K562 (cell line): ENCODE results near the gene SHANK2. TPM values are rescaled to one million over a fixed set of nuclear protein-coding genes. Genes with fewer than 3 reads are reported as not detected.

Experiments used
- ATAC-seq: fragments of 200-7000 bp; cut with Tn5 transposase; 3 replicates; pipeline ENCODE4 v1.9.1; 2020; ENCODE audit warnings: moderate library complexity
- BruUV-seq: library from RNA; stranded (reverse); fragments of 400-500 nt; replicated peaks from 2 replicates; lab custom pipeline; 2021; lab: Mats Ljungman, UMichigan
- CTCF ChIA-PET: fragments of 300-600 bp; formaldehyde crosslinking; extraction: SDS; loops from one replicate; lab custom pipeline; 2021; ENCODE audit warnings: low intra/inter-chr PET ratio; lab: Yijun Ruan, JAX
- POLR2A ChIA-PET: fragments of 300-600, 350-650 bp; sonication (Branson Sonifier 250); formaldehyde crosslinking; extraction: SDS; loops from one replicate; lab custom pipeline; 2021; ENCODE audit warnings: antibody characterized with exemption, inconsistent platforms; lab: Yijun Ruan, JAX
- DNase-seq, 4 experiments: peaks; one replicate each; pipeline versions ENCODE4 v3.0.0 to v3.0.0-alpha.2; 2011 to 2018; ENCODE audit warnings: low spot score in 3 of 4, mixed read lengths in 3 of 4; ENCODE audit errors: extremely low read depth in 1 of 4
- FAIRE-seq: peaks from 2 replicates; lab custom pipeline; 2011; peaks lifted over from hg19 to GRCh38; lab: Jason Lieb, UNC
- H2AFZ ChIP-seq: 2 replicates; pipeline ENCODE4 v1.6.0; 2011; ENCODE audit warnings: low read depth, low read length, control low read depth, inconsistent platforms
- H3K27ac ChIP-seq: fragments of 200-600 bp; 3 replicates; pipeline ENCODE4 v1.8.0; 2011; ENCODE audit warnings: low read depth, mild to moderate bottlenecking, control low read depth, inconsistent platforms, low read length, moderate library complexity, mixed read lengths; ENCODE audit errors: extremely low read depth
- H3K27me3 ChIP-seq, 2 experiments: fragments of 300-600 bp in 1 of 2; 2 replicates in 1 of 2; 3 replicates in 1 of 2; pipeline versions ENCODE4 v1.6.0 to v1.8.0; 2011; ENCODE audit warnings: inconsistent platforms in 2 of 2, low read length in 2 of 2, mild to moderate bottlenecking in 1 of 2, mixed read lengths in 1 of 2, moderate library complexity in 1 of 2; ENCODE audit not compliant: control insufficient read depth in 2 of 2, insufficient read depth in 2 of 2
- H3K36me3 ChIP-seq: fragments of 300-600 bp; 3 replicates; pipeline ENCODE4 v1.8.0; 2011; ENCODE audit warnings: mild to moderate bottlenecking, low read length, inconsistent platforms; ENCODE audit not compliant: control insufficient read depth, insufficient read depth
- H3K4me1 ChIP-seq, 2 experiments: fragments of 200-600 bp in 1 of 2; replicated peaks in 1 of 2; 2 replicates in 1 of 2; 3 replicates in 1 of 2; pipeline versions ENCODE4 v1.5.1 to v1.8.0; 2011; ENCODE audit warnings: inconsistent platforms in 2 of 2, low read length in 2 of 2, mild to moderate bottlenecking in 1 of 2, mixed read lengths in 1 of 2, moderate library complexity in 1 of 2; ENCODE audit not compliant: control insufficient read depth in 2 of 2, insufficient read depth in 2 of 2
- H3K4me2 ChIP-seq: 2 replicates; pipeline ENCODE4 v1.6.1; 2011; ENCODE audit warnings: low read length, control low read depth, inconsistent platforms, mixed read lengths; ENCODE audit not compliant: insufficient read depth
- H3K4me3 ChIP-seq: fragments of 200-600 bp; sonication (generic), shearing (Covaris generic); 2 replicates; pipeline ENCODE4 v1.5.1; 2016; ENCODE audit warnings: control low read depth, inconsistent platforms
- H3K79me2 ChIP-seq: fragments of 200-600 bp; 3 replicates; pipeline ENCODE4 v1.8.0; 2011; ENCODE audit warnings: low read length, inconsistent platforms; ENCODE audit not compliant: control insufficient read depth, insufficient read depth
- H3K9ac ChIP-seq, 2 experiments: 2 replicates each; pipeline versions ENCODE4 v1.6.0 to v1.6.1; 2011; ENCODE audit warnings: low read depth in 2 of 2, low read length in 2 of 2, control low read depth in 1 of 2, inconsistent platforms in 1 of 2, mild to moderate bottlenecking in 1 of 2, mixed read lengths in 1 of 2; ENCODE audit not compliant: insufficient read depth in 1 of 2
- H3K9me1 ChIP-seq: one replicate; pipeline ENCODE4 v1.6.0; 2011; ENCODE audit warnings: inconsistent platforms, mild to moderate bottlenecking, low read length, moderate library complexity; ENCODE audit not compliant: control insufficient read depth, insufficient read depth
- H3K9me3 ChIP-seq: replicated peaks from 2 replicates; pipeline ENCODE4 v1.5.1; 2011; ENCODE audit warnings: low read depth, low read length, inconsistent platforms; ENCODE audit not compliant: control insufficient read depth, insufficient read depth
- H4K20me1 ChIP-seq: replicated peaks from 2 replicates; pipeline ENCODE4 v1.6.1; 2011; ENCODE audit warnings: low read length, inconsistent platforms, mixed read lengths; ENCODE audit not compliant: control insufficient read depth, insufficient read depth
- CBX5 ChIP-seq: IDR thresholded peaks from 2 replicates; pipeline ENCODE4 v1.6.1; 2014; ENCODE audit warnings: low read depth, borderline replicate concordance
- HLTF ChIP-seq: fragments of 450-650 bp; IDR thresholded peaks from 2 replicates; pipeline ENCODE4 v1.6.1; 2016
- LEF1 ChIP-seq: fragments of 450-650 bp; IDR thresholded peaks from 2 replicates; pipeline ENCODE4 v1.6.1; 2016; ENCODE audit warnings: mild to moderate bottlenecking
- MAFF ChIP-seq: IDR thresholded peaks from 2 replicates; pipeline ENCODE4 v1.6.1; 2012; ENCODE audit warnings: low read length, improper control_type of control experiment
- NR3C1 ChIP-seq: sonication (generic); formaldehyde crosslinking; IDR thresholded peaks from 2 replicates; pipeline ENCODE4 v1.8.1; 2022; ENCODE audit warnings: missing genetic modification reagents
- USF2 ChIP-seq: sonication (generic); formaldehyde crosslinking; IDR thresholded peaks from 2 replicates; pipeline ENCODE4 v1.5.0; 2020; ENCODE audit warnings: missing genetic modification reagents
- ZNF583 ChIP-seq: fragments of 250-450 bp; sonication (Bioruptor Pico); IDR thresholded peaks from 2 replicates; pipeline ENCODE4 v1.4.0; 2020
- WGBS: fragments of 100-300 bp; shearing (Covaris generic); methylation state at CpG from one replicate; pipeline ENCODE4 v1.1.6; 2016; ENCODE audit warnings: low coverage, mixed read lengths; ENCODE audit not compliant: insufficient coverage; ENCODE audit errors: missing lambda C conversion rate; 5-methylcytosine and 5-hydroxymethylcytosine counted together
- in situ Hi-C: fragments of 300-500 bp; cut with MboI; formaldehyde crosslinking; loops from 4 replicates; pipeline ENCODE4 v1.15.0; 2018; ENCODE audit warnings: inconsistent platforms, mixed read lengths
- intact Hi-C: fragments of 100-400 bp; cut with micrococcal nuclease; formaldehyde crosslinking; loops from 2 replicates; pipeline ENCODE4 v1.14.2; 2022
- polyA plus RNA-seq, 8 experiments: library from polyadenylated mRNA; depleted of rRNA in 4 of 8; stranded (reverse) in 5 of 8; unstranded in 3 of 8; fragments of >200 nt; fragmentation: Nextera tagmentation in 2 of 8; fragmentation: Illumina TruSeq in 1 of 8; extraction: Ambion mirVana in 2 of 8; extraction: Trizol in 1 of 8; gene quantifications; 2 replicates each; pipeline versions ENCODE4 v1.2.1 to v1.2.3, GENCODE V29; 2011 to 2014; ENCODE audit warnings: inconsistent platforms in 1 of 8, missing spikeins in 1 of 8
- total RNA-seq, 7 experiments: library from RNA; depleted of rRNA in 6 of 7; stranded (reverse); fragments of >200 nt in 6 of 7; fragmentation: Illumina TruSeq in 2 of 7; extraction: Trizol in 2 of 7; gene quantifications; 2 replicates each; pipeline versions ENCODE4 v1.2.1 to v1.2.3, GENCODE V29; 2011 to 2021; ENCODE audit warnings: low replicate concordance in 1 of 7

SHANK2 gene
- total and polyA plus RNA-seq, 9 of the 15 experiments (the other 6 are each of a cell fraction or from before 2014, with no cell fraction given), result 0.04 to 0.07 TPM; not detected in 7

- no peak overlapping the region for H3K4me2 ChIP-seq
- ChIA-PET POLR2A (no interaction called here), CTCF (no interaction called here)
- no peak overlapping the region for H3K4me3 ChIP-seq
- no peak overlapping the region for H3K27ac ChIP-seq
- H3K4me1 ChIP-seq, result no peaks in the 10 kb centered on the region
- no peak overlapping the region for H3K9ac ChIP-seq
- no peak for DNase-seq
- WGBS, result under 1% methylated on average over 12 of the region's 12 CpGs
- BruUV-seq, result no TSS peak
- no peak overlapping the region for H2AFZ ChIP-seq
- peaks cover 6 to 64% of the 10 kb centered on the region in 2 experiments; a peak in 4 of 5 replicates for H3K27me3 ChIP-seq
- no peak for FAIRE-seq
- no peaks in the 10 kb centered on the region for H3K9me3 ChIP-seq
- H3K79me2 ChIP-seq, result no peaks in the 10 kb centered on the region
- no peaks in the 10 kb centered on the region for H3K36me3 ChIP-seq
- H3K9me1 ChIP-seq, result no peaks in the 10 kb centered on the region
- H4K20me1 ChIP-seq, result no peaks in the 10 kb centered on the region
- TF ChIP-seq MAFF (no peak), NR3C1 (CRISPR knock-in tag) (no peak), USF2 (CRISPR knock-in tag) (no peak), HLTF (no peak), ZNF583 (CRISPR knock-in tag) (no peak), LEF1 (no peak), CBX5 (no peak)
- TF ChIP-seq, all 486 proteins: peak for 0
- no peak for ATAC-seq
- in situ Hi-C loops, result no loop called here
- intact Hi-C loops, result no loop called here
Observed at GRCh38 chr11:71240061-71240690, 12.2 kb downstream of the SHANK2 start.
